ENCODE measurements around the gene ECE2. TPM values are rescaled to one million over a fixed set of nuclear protein-coding genes. Genes with fewer than 3 reads are reported as not detected.

Gene ECE2
- not detected for polyA plus RNA-seq (2013, experiment 1 of 2)
- not detected for polyA plus RNA-seq (2013, experiment 2 of 2)

GRCh38 chr3:184275961-184276910, at the start of gene ECE2:
ECE2 (plus strand) TSS chr3:184276022; CDS start chr3:184276154, 132 bp downstream.
- H3K27me3 ChIP-seq (ENCODE audit: insufficient read depth, low read length): peaks cover 42% of the 10 kb centered on the region
- H3K27ac ChIP-seq (ENCODE audit: low read depth, low read length): no peak within 1 kb of the TSS
- no peaks in the 10 kb centered on the region for H3K36me3 ChIP-seq (ENCODE audit: insufficient read depth, low read length)
- peak within 1 kb of the TSS; percentile 45 for H3K4me3 ChIP-seq (ENCODE audit: low read length)
- H3K9me3 ChIP-seq (ENCODE audit: insufficient read depth, low read depth, low read length): no peaks in the 10 kb centered on the region
- 42% methylated on average over 63 of the region's 65 CpGs for WGBS
- H3K9ac ChIP-seq (ENCODE audit: low read depth, low read length): no peak within 1 kb of the TSS
- peaks cover 3% of the 10 kb centered on the region; the same call in 1 of the 2 replicates for H3K4me1 ChIP-seq (ENCODE audit: insufficient read depth, low read length)

GRCh38 chr3:184227481-184227935, 48.3 kb upstream of the ECE2 start:
- Histone ChIP-seq H3K4me3 (ENCODE audit: low read length) (no peak overlapping the region), H3K4me1 (ENCODE audit: insufficient read depth, low read length) (no peaks in the 10 kb centered on the region), H3K27ac (ENCODE audit: low read depth, low read length) (no peak overlapping the region), H3K9ac (ENCODE audit: low read depth, low read length) (no peak overlapping the region), H3K27me3 (ENCODE audit: insufficient read depth, low read length) (peaks cover 55% of the 10 kb centered on the region), H3K36me3 (ENCODE audit: insufficient read depth, low read length) (no peaks in the 10 kb centered on the region), H3K9me3 (ENCODE audit: insufficient read depth, low read depth, low read length) (no peaks in the 10 kb centered on the region)
- WGBS: 69% methylated on average over 2 of the region's 2 CpGs

GRCh38 chr3:184228376-184229137, 47.3 kb upstream of the ECE2 start:
- H3K36me3 ChIP-seq (ENCODE audit: insufficient read depth, low read length): no peaks in the 10 kb centered on the region
- H3K27me3 ChIP-seq (ENCODE audit: insufficient read depth, low read length): peaks cover 66% of the 10 kb centered on the region
- no peak overlapping the region for H3K27ac ChIP-seq (ENCODE audit: low read depth, low read length)
- H3K4me3 ChIP-seq (ENCODE audit: low read length): peak overlapping the region; percentile 58
- H3K4me1 ChIP-seq (ENCODE audit: insufficient read depth, low read length): no peaks in the 10 kb centered on the region
- H3K9me3 ChIP-seq (ENCODE audit: insufficient read depth, low read depth, low read length): no peaks in the 10 kb centered on the region
- WGBS: 51% methylated on average over 12 of the region's 12 CpGs
- no peak overlapping the region for H3K9ac ChIP-seq (ENCODE audit: low read depth, low read length)

- Histone ChIP-seq H3K9ac (ENCODE audit: low read depth, low read length) (no peak within 1 kb of the TSS), H3K27me3 (ENCODE audit: insufficient read depth, low read length) (peaks cover 73% of the 10 kb centered on the region), H3K36me3 (ENCODE audit: insufficient read depth, low read length) (no peaks in the 10 kb centered on the region), H3K4me1 (ENCODE audit: insufficient read depth, low read length) (no peaks in the 10 kb centered on the region), H3K27ac (ENCODE audit: low read depth, low read length) (no peak within 1 kb of the TSS), H3K9me3 (ENCODE audit: insufficient read depth, low read depth, low read length) (no peaks in the 10 kb centered on the region), H3K4me3 (ENCODE audit: low read length) (peak within 1 kb of the TSS; percentile 58)
- 2% methylated on average over 66 of the region's 66 CpGs for WGBS
Observed at GRCh38 chr3:184229394-184230080, 46.3 kb upstream of the ECE2 start, which contains the start of gene VWA5B2. VWA5B2 (plus strand) TSS chr3:184229585; CDS start chr3:184230529, 944 bp downstream.

GRCh38 chr3:184230081-184230602, 45.7 kb upstream of the ECE2 start:
- Histone ChIP-seq H3K4me1 (ENCODE audit: insufficient read depth, low read length) (no peaks in the 10 kb centered on the region), H3K36me3 (ENCODE audit: insufficient read depth, low read length) (no peaks in the 10 kb centered on the region), H3K27me3 (ENCODE audit: insufficient read depth, low read length) (peaks cover 77% of the 10 kb centered on the region), H3K27ac (ENCODE audit: low read depth, low read length) (no peak overlapping the region), H3K4me3 (ENCODE audit: low read length) (peak overlapping the region; percentile 58), H3K9me3 (ENCODE audit: insufficient read depth, low read depth, low read length) (no peaks in the 10 kb centered on the region), H3K9ac (ENCODE audit: low read depth, low read length) (no peak overlapping the region)
- 2% methylated on average over 59 of the region's 61 CpGs for WGBS

GRCh38 chr3:184230603-184231528, 45.0 kb upstream of the ECE2 start:
- Histone ChIP-seq H3K9me3 (ENCODE audit: insufficient read depth, low read depth, low read length) (no peaks in the 10 kb centered on the region), H3K27ac (ENCODE audit: low read depth, low read length) (no peak overlapping the region), H3K4me1 (ENCODE audit: insufficient read depth, low read length) (no peaks in the 10 kb centered on the region), H3K27me3 (ENCODE audit: insufficient read depth, low read length) (peaks cover 77% of the 10 kb centered on the region), H3K9ac (ENCODE audit: low read depth, low read length) (no peak overlapping the region), H3K4me3 (ENCODE audit: low read length) (peak overlapping the region; percentile 58), H3K36me3 (ENCODE audit: insufficient read depth, low read length) (no peaks in the 10 kb centered on the region)
- 8% methylated on average over 79 of the region's 79 CpGs for WGBS

GRCh38 chr3:184231671-184232070, 44.2 kb upstream of the ECE2 start:
- Histone ChIP-seq H3K9me3 (ENCODE audit: insufficient read depth, low read depth, low read length) (no peaks in the 10 kb centered on the region), H3K27ac (ENCODE audit: low read depth, low read length) (no peak overlapping the region), H3K27me3 (ENCODE audit: insufficient read depth, low read length) (peaks cover 74% of the 10 kb centered on the region), H3K36me3 (ENCODE audit: insufficient read depth, low read length) (no peaks in the 10 kb centered on the region), H3K4me3 (ENCODE audit: low read length) (no peak overlapping the region), H3K4me1 (ENCODE audit: insufficient read depth, low read length) (no peaks in the 10 kb centered on the region), H3K9ac (ENCODE audit: low read depth, low read length) (no peak overlapping the region)
- 66% methylated on average over 3 of the region's 3 CpGs for WGBS

GRCh38 chr3:184233127-184233843, 42.5 kb upstream of the ECE2 start:
- Histone ChIP-seq H3K27ac (ENCODE audit: low read depth, low read length) (no peak overlapping the region), H3K9ac (ENCODE audit: low read depth, low read length) (no peak overlapping the region), H3K36me3 (ENCODE audit: insufficient read depth, low read length) (no peaks in the 10 kb centered on the region), H3K27me3 (ENCODE audit: insufficient read depth, low read length) (peaks cover 64% of the 10 kb centered on the region), H3K4me3 (ENCODE audit: low read length) (no peak overlapping the region), H3K9me3 (ENCODE audit: insufficient read depth, low read depth, low read length) (no peaks in the 10 kb centered on the region), H3K4me1 (ENCODE audit: insufficient read depth, low read length) (no peaks in the 10 kb centered on the region)
- WGBS: 90% methylated on average over 23 of the region's 23 CpGs

GRCh38 chr3:184234224-184234623, 41.6 kb upstream of the ECE2 start:
- WGBS: 69% methylated on average over 4 of the region's 4 CpGs
- Histone ChIP-seq H3K36me3 (ENCODE audit: insufficient read depth, low read length) (no peaks in the 10 kb centered on the region), H3K27me3 (ENCODE audit: insufficient read depth, low read length) (peaks cover 55% of the 10 kb centered on the region), H3K4me3 (ENCODE audit: low read length) (no peak overlapping the region), H3K27ac (ENCODE audit: low read depth, low read length) (no peak overlapping the region), H3K9ac (ENCODE audit: low read depth, low read length) (no peak overlapping the region), H3K9me3 (ENCODE audit: insufficient read depth, low read depth, low read length) (no peaks in the 10 kb centered on the region), H3K4me1 (ENCODE audit: insufficient read depth, low read length) (no peaks in the 10 kb centered on the region)

All from HUES64 (cell line).